HEK293 (cell line): ENCODE measurements around the gene LGALS4.

Experiments used
- CTCF ChIA-PET: fragments of 350-600 bp; formaldehyde crosslinking; extraction: SDS; loops from one replicate; lab custom pipeline; 2021; ENCODE audit warnings: antibody characterized with exemption; lab: Yijun Ruan, JAX
- POLR2A ChIA-PET: fragments of 300-600 bp; formaldehyde crosslinking; extraction: SDS; loops from one replicate; lab custom pipeline; 2020; ENCODE audit warnings: antibody characterized with exemption, inconsistent platforms; lab: Yijun Ruan, JAX
- H3K27ac ChIP-seq: fragments of 200-500 bp; sonication (Bioruptor generic); 2 replicates; pipeline ENCODE4 v1.5.1; 2014; ENCODE audit warnings: low read depth, low read length, control low read depth, inconsistent platforms; ENCODE audit errors: extremely low read depth
- H3K36me3 ChIP-seq, 2 experiments: fragments of 200-500 bp in 1 of 2; sonication (Bioruptor generic) in 1 of 2; 1 replicate in 1 of 2; 2 replicates in 1 of 2; pipeline ENCODE4 v1.5.1; 2014 to 2017; ENCODE audit warnings: inconsistent platforms in 2 of 2, low read length in 2 of 2; ENCODE audit not compliant: control insufficient read depth in 2 of 2, insufficient read depth in 1 of 2
- H3K4me1 ChIP-seq: fragments of 200-500 bp; sonication (Bioruptor generic); 2 replicates; pipeline ENCODE4 v1.5.1; 2014; ENCODE audit warnings: mild to moderate bottlenecking, low read length, inconsistent platforms; ENCODE audit not compliant: control insufficient read depth, insufficient read depth
- H3K4me3 ChIP-seq: 2 replicates; pipeline ENCODE4 v1.5.1; 2011; ENCODE audit warnings: low read depth, mild to moderate bottlenecking, control low read depth, low read length, moderate library complexity
- H3K9me3 ChIP-seq: fragments of 200-500 bp; sonication (Bioruptor generic); 2 replicates; pipeline ENCODE4 v1.5.1; 2014; ENCODE audit warnings: low read depth, low read length, inconsistent platforms; ENCODE audit not compliant: control insufficient read depth, insufficient read depth
- HOXC10 ChIP-seq: sonication (generic); formaldehyde crosslinking; IDR thresholded peaks from 2 replicates; pipeline ENCODE4 v1.8.1; 2023; ENCODE audit warnings: mild to moderate bottlenecking, missing genetic modification reagents
- KLF10 ChIP-seq: fragments of 450-650 bp; IDR thresholded peaks from 2 replicates; pipeline ENCODE4 v1.5.1; 2018; ENCODE audit warnings: missing biosample characterization, mild to moderate bottlenecking, missing genetic modification characterization
- KLF16 ChIP-seq: fragments of 450-650 bp; formaldehyde crosslinking; IDR thresholded peaks from 2 replicates; pipeline ENCODE4 v1.5.1; 2017; ENCODE audit warnings: missing biosample characterization, missing genetic modification characterization
- KLF7 ChIP-seq: fragments of 450-650 bp; formaldehyde crosslinking; IDR thresholded peaks from 2 replicates; pipeline ENCODE4 v1.5.1; 2016; ENCODE audit warnings: missing biosample characterization, missing genetic modification characterization, borderline replicate concordance
- PRDM1 ChIP-seq: fragments of 450-650 bp; formaldehyde crosslinking; IDR thresholded peaks from 2 replicates; pipeline ENCODE4; 2016; ENCODE audit warnings: missing biosample characterization, missing genetic modification characterization
- PRDM4 ChIP-seq: fragments of 450-650 bp; formaldehyde crosslinking; IDR thresholded peaks from 2 replicates; pipeline ENCODE4 v1.5.1; 2017; ENCODE audit warnings: missing biosample characterization, missing genetic modification characterization
- YY1 ChIP-seq: fragments of 450-650 bp; formaldehyde crosslinking; IDR thresholded peaks from 2 replicates; pipeline ENCODE4 v1.5.1; 2018; ENCODE audit warnings: missing biosample characterization, missing genetic modification characterization
- ZBTB26 ChIP-seq: fragments of 450-650 bp; formaldehyde crosslinking; optimal IDR thresholded peaks from 2 replicates; pipeline ENCODE3; 2016; ENCODE audit warnings: missing biosample characterization, mild to moderate bottlenecking, missing genetic modification characterization
- ZBTB8A ChIP-seq: fragments of 450-650 bp; formaldehyde crosslinking; IDR thresholded peaks from 2 replicates; pipeline ENCODE4 v1.5.1; 2016; ENCODE audit warnings: missing biosample characterization, missing genetic modification characterization
- ZIC2 ChIP-seq: fragments of 450-650 bp; formaldehyde crosslinking; IDR thresholded peaks from 2 replicates; pipeline ENCODE4 v1.5.1; 2016; ENCODE audit warnings: missing biosample characterization, missing genetic modification characterization
- ZNF114 ChIP-seq: fragments of 450-650 bp; formaldehyde crosslinking; IDR thresholded peaks from 2 replicates; pipeline ENCODE4 v1.5.0; 2017; ENCODE audit warnings: missing biosample characterization, missing genetic modification characterization
- ZNF121 ChIP-seq: fragments of 450-650 bp; formaldehyde crosslinking; IDR thresholded peaks from 2 replicates; pipeline ENCODE4 v1.5.1; 2016; ENCODE audit warnings: missing biosample characterization, missing genetic modification characterization
- ZNF16 ChIP-seq: fragments of 450-650 bp; formaldehyde crosslinking; IDR thresholded peaks from 2 replicates; pipeline ENCODE4 v1.5.1; 2016; ENCODE audit warnings: low read depth, missing biosample characterization, missing genetic modification characterization
- ZNF335 ChIP-seq: fragments of 450-650 bp; formaldehyde crosslinking; conservative IDR thresholded peaks from 2 replicates; pipeline ENCODE4 v1.5.1; 2016; ENCODE audit warnings: missing biosample characterization, missing genetic modification characterization
- ZNF394 ChIP-seq: fragments of 450-650 bp; formaldehyde crosslinking; IDR thresholded peaks from 2 replicates; pipeline ENCODE4 v1.5.1; 2016; ENCODE audit warnings: missing biosample characterization, missing genetic modification characterization, mild to moderate bottlenecking, moderate library complexity, borderline replicate concordance
- ZNF544 ChIP-seq: fragments of 450-650 bp; formaldehyde crosslinking; IDR thresholded peaks from 2 replicates; pipeline ENCODE4 v1.5.0; 2017; ENCODE audit warnings: missing biosample characterization, missing genetic modification characterization
- ZNF621 ChIP-seq: fragments of 450-650 bp; formaldehyde crosslinking; IDR thresholded peaks from 2 replicates; pipeline ENCODE4 v1.5.1; 2017; ENCODE audit warnings: missing biosample characterization, missing genetic modification characterization
- ZNF623 ChIP-seq: fragments of 450-650 bp; formaldehyde crosslinking; IDR thresholded peaks from 2 replicates; pipeline ENCODE4 v1.5.1; 2016; ENCODE audit warnings: missing biosample characterization, missing genetic modification characterization
- ZNF670 ChIP-seq: fragments of 450-650 bp; formaldehyde crosslinking; IDR thresholded peaks from 2 replicates; pipeline ENCODE4 v1.5.1; 2016; ENCODE audit warnings: missing biosample characterization, missing genetic modification characterization, low read depth
- ZNF677 ChIP-seq: fragments of 450-650 bp; IDR thresholded peaks from 2 replicates; pipeline ENCODE4 v1.5.0; 2018; ENCODE audit warnings: missing biosample characterization, mild to moderate bottlenecking, missing genetic modification characterization, moderate library complexity
- ZNF692 ChIP-seq: fragments of 450-650 bp; formaldehyde crosslinking; IDR thresholded peaks from 2 replicates; pipeline ENCODE4 v1.5.1; 2016; ENCODE audit warnings: missing biosample characterization, missing genetic modification characterization
- ZNF76 ChIP-seq: fragments of 450-650 bp; formaldehyde crosslinking; IDR thresholded peaks from 2 replicates; pipeline ENCODE4; 2016; ENCODE audit warnings: low read depth, missing biosample characterization, missing genetic modification characterization, borderline replicate concordance
- ZNF777 ChIP-seq: fragments of 450-650 bp; formaldehyde crosslinking; IDR thresholded peaks from 2 replicates; pipeline ENCODE4 v1.5.1; 2017; ENCODE audit warnings: missing biosample characterization, missing genetic modification characterization, borderline replicate concordance
- ZNF830 ChIP-seq: fragments of 450-650 bp; IDR thresholded peaks from 2 replicates; pipeline ENCODE4 v1.5.0; 2018; ENCODE audit warnings: missing biosample characterization, missing genetic modification characterization, low read depth, mild to moderate bottlenecking, moderate library complexity

Gene LGALS4

GRCh38 chr19:38813323-38813722 lies 578 bp upstream of the LGALS4 start (continued):
- no peak for TF ChIP-seq ZNF394 (tag by site-specific recombination)

- Histone ChIP-seq H3K36me3 (peaks cover 10 to 20% of the 10 kb centered on the region in 2 experiments), H3K9me3 (no peaks in the 10 kb centered on the region), H3K27ac (no peak overlapping the region), H3K4me1 (no peaks in the 10 kb centered on the region), H3K4me3 (no peak overlapping the region)
- TF ChIP-seq PRDM1 (tag by site-specific recombination) (peak; percentile 53; the same call in 1 of the 2 replicates), YY1 (tag by site-specific recombination) (no peak)
- ChIA-PET CTCF (interaction anchor here (0.6 to 1.5 kb wide), 2 partner anchors 29 to 118 kb away, joined by 4 read pairs; no protein-coding TSS in a partner anchor), POLR2A (interaction anchor here (0.6 kb wide), 1 partner anchor 217 kb away, joined by 6 read pairs; no protein-coding TSS in a partner anchor)
These were observed 520 bp downstream of the LGALS4 start for GRCh38 chr19:38812009-38812840.

- H3K27ac ChIP-seq = no peak overlapping the region
- no peaks in the 10 kb centered on the region for H3K4me1 ChIP-seq
- TF ChIP-seq ZIC2 (no peak), HOXC10 (CRISPR knock-in tag) (no peak), ZNF335 (tag by site-specific recombination) (0 out of 2 replicates have a peak, but pooled peaks have one; percentile 23), KLF10 (tag by site-specific recombination) (no peak), ZNF16 (tag by site-specific recombination) (no peak), ZBTB26 (tag by site-specific recombination) (no peak), KLF16 (tag by site-specific recombination) (no peak), KLF7 (tag by site-specific recombination) (no peak), ZNF830 (tag by site-specific recombination) (no peak), ZNF76 (tag by site-specific recombination) (no peak), ZNF670 (no peak), ZNF621 (tag by site-specific recombination) (no peak), ZNF114 (tag by site-specific recombination) (no peak), ZNF677 (tag by site-specific recombination) (no peak), PRDM4 (tag by site-specific recombination) (peak; percentile 32; the same call in 1 of the 2 replicates), ZBTB8A (tag by site-specific recombination) (no peak), ZNF692 (tag by site-specific recombination) (no peak), ZNF121 (peak; percentile 73), ZNF544 (tag by site-specific recombination) (no peak), ZNF777 (tag by site-specific recombination) (no peak), ZNF623 (tag by site-specific recombination) (peak; percentile 99)
- ChIA-PET POLR2A (interaction anchor here (0.6 to 0.7 kb wide), 2 partner anchors 121 to 407 kb away, joined by 3 to 4 read pairs; partner anchors contain the start of genes MRPS12 and SARS2), CTCF (interaction anchor here (0.6 kb wide), 2 partner anchors 190 to 402 kb away, joined by 3 to 4 read pairs; no protein-coding TSS in a partner anchor)
- peaks cover 0 to 3% of the 10 kb centered on the region in 2 experiments; a peak in 1 of 3 replicates for H3K36me3 ChIP-seq
- no peaks in the 10 kb centered on the region for H3K9me3 ChIP-seq
- no peak overlapping the region for H3K4me3 ChIP-seq
These were observed 3.0 kb downstream of the LGALS4 start for GRCh38 chr19:38809592-38810252.
